ENCODE data around the gene COG2.
"Not testable (repeated sequence)": the region's sequence is repeated elsewhere in the genome, so short reads cannot be mapped to it uniquely, and the experiment has no call there.

COG2 gene

GRCh38 chr1:230627767-230628166 lies 14.5 kb upstream of the COG2 start:
- DNase-seq (ENCODE audit: low read depth) = no peak

DNA sequence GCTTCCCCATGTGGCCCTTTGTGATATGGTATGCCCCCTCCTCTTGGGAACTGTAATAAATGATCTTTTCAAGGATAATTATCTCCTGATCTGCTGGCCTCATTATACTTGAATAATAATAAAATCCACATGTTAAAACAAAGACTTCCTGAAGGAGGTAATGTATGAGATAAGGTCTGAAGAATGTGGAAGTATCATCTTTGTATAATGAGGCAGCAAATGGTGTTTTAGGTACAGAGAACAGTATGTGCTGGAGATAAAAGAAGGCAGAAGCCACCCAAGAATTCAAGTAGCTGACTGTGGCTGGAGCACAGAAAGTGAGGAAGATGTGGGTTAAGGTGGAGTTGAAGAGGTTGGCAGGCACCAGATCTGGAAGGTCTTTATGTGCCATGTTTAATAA lies 12.8 kb upstream of the COG2 start:
- DNase-seq (ENCODE audit: low read depth) = no peak

GRCh38 chr1:230631477-230631876 lies 10.8 kb upstream of the COG2 start:
- no peak for DNase-seq (ENCODE audit: low read depth)

DNA sequence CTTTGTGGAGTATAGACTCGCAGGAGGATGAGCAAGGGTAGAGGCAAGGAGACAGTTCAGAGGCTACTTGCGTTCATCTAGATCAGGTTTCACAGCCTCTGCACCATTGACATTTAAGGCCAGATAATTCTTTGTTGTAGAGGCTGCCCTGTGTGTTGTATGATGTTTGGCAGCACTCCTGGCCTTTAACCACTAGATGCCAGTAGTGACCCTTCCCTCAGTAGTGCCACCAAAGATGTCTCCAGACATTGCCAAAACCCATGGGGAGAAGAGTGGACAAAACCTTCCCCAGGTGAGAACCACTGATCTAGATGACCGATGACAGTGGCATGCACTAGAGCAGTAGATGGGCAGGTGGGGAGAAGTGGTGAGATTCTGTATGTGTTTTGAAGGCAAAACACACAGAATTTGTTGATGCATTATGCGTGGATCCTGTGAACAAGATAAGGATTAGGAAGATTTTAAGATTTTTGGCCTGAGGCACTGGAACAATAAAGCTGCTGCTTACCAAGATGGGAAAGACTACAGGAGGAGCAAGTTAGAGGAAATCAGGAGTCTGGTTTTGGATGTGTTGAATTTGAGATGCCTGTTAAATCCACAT lies 9.9 kb upstream of the COG2 start:
- no peak for DNase-seq (ENCODE audit: low read depth)

GRCh38 chr1:230633469-230633868 lies 8.8 kb upstream of the COG2 start:
- no peak for DNase-seq (ENCODE audit: low read depth)

GRCh38 chr1:230634384-230634783 lies 7.9 kb upstream of the COG2 start:
- DNase-seq (ENCODE audit: low read depth) = no peak

- no peak for DNase-seq (ENCODE audit: low read depth)
These were observed 5.6 kb upstream of the COG2 start for GRCh38 chr1:230636575-230637148.

DNA sequence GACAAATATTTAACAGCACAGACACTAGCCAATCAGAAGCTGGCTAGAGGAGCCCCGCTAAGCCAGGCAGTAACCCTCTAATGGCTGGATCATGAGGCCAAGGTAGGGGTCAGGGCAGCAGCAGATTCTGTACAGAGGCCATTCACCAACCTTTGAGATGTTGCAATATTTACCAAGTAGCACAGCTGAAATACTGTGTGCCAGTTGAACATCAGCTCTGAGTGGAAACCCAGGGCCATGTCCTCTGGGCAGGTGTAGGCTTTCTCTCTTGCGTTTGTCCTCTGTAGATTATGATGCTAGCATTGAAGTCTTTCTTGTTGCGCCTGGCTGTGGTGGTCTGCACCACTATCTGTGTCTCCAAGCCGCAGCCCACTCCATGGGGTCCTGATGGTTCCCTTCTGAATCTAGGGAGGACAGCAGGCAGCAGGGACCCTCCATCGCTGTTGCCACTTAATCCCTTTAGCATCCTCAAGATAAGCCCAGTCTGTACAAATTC lies 2.5 kb upstream of the COG2 start:
- DNase-seq (ENCODE audit: low read depth) = no peak

GRCh38 chr1:230641346-230641745 lies 935 bp upstream of the COG2 start:
- DNase-seq (ENCODE audit: low read depth) = no peak

GRCh38 chr1:230641900-230642262 lies 400 bp upstream of the COG2 start:
- DNase-seq (ENCODE audit: low read depth) = no peak

DNA sequence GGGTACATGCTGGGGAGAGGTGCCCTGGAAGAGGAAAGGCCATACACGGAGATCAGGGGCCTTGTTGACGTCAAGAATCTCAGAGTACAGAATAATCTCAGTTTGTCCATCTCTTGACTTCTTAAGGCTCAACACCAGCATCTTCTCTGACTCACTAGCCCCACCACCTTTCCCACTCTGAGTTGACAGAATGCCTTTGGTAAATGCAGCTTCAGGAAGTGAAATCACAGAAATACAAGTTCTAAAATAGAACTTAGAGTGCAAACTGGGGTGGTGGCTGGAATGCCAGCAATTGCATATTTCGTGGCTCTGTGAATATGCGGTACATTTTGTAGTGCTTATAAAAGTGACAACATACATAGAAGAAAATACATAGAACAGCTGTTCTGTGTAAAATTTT lies 1.6 kb downstream of the COG2 start:
- DNase-seq (ENCODE audit: low read depth) = no peak

DNA sequence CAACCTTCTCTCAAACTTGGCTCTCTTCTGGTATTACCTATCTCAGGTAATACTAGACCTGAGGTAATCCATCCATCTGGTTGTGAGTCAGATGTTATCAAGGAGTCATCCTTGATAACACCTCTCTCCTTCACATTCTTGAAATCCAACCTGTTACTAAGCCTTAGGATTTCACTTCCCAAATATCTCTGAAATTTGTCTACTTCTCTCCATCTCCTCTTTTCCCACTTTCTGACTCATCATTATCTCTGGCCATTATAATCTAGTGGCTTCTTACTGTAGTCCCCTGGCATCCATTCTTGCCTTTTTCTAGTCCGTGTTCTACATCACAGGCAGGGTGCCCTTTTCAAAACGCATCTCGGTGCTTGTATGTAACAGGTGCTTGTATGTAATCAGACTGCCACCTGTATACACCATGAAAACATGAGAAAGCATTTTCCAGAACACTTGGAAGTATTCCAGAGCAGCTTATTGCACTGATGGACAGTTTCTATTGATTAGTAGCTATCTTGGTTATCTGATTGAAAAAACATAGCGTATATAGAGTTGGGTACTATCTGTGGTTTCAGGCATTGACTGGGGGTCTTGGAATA lies 4.5 kb downstream of the COG2 start:
- no peak for DNase-seq (ENCODE audit: low read depth)

- no peak for DNase-seq (ENCODE audit: low read depth)
These were observed 5.0 kb downstream of the COG2 start for GRCh38 chr1:230647321-230647720.

DNA sequence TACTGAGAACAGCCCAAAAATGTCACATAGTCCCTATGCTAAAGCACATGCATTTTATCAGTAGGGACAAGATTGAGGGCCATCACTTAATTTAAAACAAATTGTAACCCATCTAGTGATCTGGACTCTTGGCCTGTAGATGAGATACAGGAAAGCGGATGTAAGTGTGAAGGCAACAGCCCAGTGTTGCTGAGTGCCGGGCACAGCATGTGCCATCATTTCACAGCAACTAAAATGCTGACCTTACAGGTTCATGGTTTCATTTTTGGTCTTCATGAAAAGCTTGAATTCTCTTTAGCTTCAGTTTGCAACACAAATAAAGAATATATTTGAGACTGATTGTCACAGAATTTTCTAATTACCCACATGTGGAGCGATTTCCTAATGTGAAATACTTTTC lies 5.8 kb downstream of the COG2 start:
- no peak for DNase-seq (ENCODE audit: low read depth)

- no peak for DNase-seq (ENCODE audit: low read depth)
These were observed 8.0 kb downstream of the COG2 start for GRCh38 chr1:230650300-230650699.

DNA sequence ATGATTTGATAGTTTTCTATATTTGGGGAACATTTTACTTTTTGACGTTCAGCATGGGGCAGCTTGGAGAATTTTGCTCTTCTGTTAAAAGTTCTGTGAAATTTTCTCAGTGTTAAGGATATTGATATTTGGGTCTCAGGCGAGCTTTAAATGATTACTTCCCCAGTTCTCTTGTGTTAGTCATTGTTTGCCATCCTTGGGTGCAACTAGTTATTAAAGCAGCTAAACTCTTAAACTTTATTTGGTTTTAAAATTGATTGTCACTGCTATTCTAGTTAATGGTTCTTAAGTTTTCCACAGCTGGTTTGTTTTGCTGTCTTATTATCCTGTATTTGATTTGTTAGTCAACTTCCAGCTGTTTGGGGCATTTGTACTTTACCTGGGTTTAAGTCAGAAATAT lies 9.0 kb downstream of the COG2 start:
- no peak for DNase-seq (ENCODE audit: low read depth)

DNA sequence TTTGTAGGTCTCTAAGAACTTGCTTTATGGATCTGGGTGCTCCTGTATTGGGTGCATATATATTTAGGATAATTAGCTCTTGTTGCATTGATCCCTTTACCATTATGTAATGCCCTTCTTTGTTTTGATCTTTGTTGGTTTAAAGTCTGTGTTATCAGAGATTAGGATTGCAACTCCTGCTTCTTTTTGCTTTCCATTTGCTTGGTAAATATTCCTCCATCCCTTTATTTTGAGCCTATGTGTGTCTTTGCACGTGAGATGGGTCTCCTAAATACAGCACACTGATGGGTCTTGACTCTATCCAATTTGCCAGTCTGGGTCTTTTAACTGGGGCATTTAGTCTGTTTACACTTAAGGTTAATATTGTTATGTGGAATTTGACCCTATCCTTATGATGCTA lies 14.4 kb downstream of the COG2 start:
- DNase-seq (ENCODE audit: low read depth) = not testable (repeated sequence)

DNA sequence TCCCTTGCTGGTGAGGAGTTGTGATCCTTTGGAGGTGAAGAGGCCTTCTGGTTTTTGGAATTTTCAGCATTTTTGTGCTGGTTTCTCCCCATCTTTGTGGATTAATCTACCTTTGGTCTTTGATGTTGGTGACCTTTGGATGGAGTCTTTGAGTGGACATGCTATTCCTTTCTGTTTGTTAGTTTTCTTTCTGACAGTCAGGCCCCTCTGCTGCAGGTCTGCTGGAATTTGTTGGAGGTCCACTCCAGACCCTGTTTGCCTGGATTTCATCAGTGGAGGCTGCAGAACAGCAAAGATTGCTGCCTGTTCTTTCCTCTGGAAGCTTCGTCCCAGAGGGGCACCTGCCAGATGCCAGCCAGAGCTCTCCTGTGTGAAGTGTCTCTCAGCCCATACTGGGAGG lies 15.8 kb downstream of the COG2 start:
- DNase-seq (ENCODE audit: low read depth) = not testable (repeated sequence)

DNA sequence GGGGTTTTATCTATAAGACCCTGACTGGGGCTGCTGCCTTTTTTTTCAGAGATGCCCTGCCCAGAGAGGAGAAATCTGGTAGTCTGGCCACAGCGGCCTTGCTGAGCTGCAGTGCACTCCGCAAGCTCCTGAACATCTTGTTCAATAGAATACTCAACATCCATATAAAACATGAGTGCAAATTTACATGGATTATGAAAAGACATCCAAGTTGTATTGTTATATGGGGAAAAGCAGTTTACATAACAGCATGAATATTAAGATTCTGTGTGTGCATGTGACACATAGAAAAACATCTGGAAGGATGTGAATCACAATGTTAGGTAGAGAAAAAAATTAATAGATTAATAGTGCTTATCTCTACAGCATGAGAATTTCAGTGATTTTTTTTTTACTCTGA lies 16.4 kb downstream of the COG2 start:
- DNase-seq (ENCODE audit: low read depth) = no peak

- DNase-seq (ENCODE audit: low read depth) = no peak
These were observed 19.7 kb downstream of the COG2 start for GRCh38 chr1:230661976-230662375.

DNA sequence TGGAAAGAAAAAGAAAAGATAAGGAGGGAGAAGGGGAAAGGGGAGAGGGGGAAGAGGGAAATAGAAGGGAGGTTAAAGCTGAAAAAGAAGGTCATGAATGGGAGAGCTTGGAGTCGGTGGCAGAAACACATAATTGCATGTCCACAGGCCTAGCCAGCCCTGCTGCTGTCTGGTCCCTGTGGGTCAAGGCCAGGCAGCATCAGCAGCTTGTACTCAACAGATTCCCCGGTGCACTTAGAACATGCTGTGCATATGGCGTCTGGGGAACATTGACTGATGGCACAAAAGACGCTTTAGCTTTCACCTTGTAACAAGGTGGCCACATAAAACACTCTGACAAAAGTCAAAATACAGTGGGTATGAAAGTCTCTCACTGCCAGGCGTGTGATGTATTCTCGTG lies 25.9 kb downstream of the COG2 start:
- DNase-seq (ENCODE audit: low read depth) = no peak

GRCh38 chr1:230669543-230669942 lies 27.3 kb downstream of the COG2 start:
- no peak for DNase-seq (ENCODE audit: low read depth)

- no peak for DNase-seq (ENCODE audit: low read depth)
These were observed 32.3 kb downstream of the COG2 start for GRCh38 chr1:230674581-230674980.

- DNase-seq (ENCODE audit: low read depth) = no peak
These were observed 34.9 kb downstream of the COG2 start for GRCh38 chr1:230677200-230677599.
